WTC11 (cell line): ENCODE data around the gene RASEF. TPM values are rescaled to one million over a fixed set of nuclear protein-coding genes. Genes with fewer than 3 reads are reported as not detected.

Experiments
- ATAC-seq: fragments of 200-7000 bp; cut with Tn5 transposase; 2 replicates; pipeline ENCODE4 v1.10.0; 2021; ENCODE audit warnings: mild to moderate bottlenecking, moderate library complexity
- CTCF ChIA-PET: fragments of 300-600 bp; sonication (Branson Sonifier 250); formaldehyde crosslinking; loops from one replicate; lab custom pipeline; 2021; ENCODE audit warnings: antibody characterized with exemption; lab: Charles Lee
- POLR2A ChIA-PET: fragments of 350-600 bp; sonication (Branson Sonifier 250); formaldehyde crosslinking; loops from one replicate; lab custom pipeline; 2021; ENCODE audit warnings: antibody characterized with exemption; lab: Charles Lee
- DNase-seq: peaks from one replicate; pipeline ENCODE4 v3.0.0; 2021; ENCODE audit warnings: low spot score
- H3K27ac Mint-ChIP-seq: 2 replicates; pipeline ENCODE4 v1.8.0; 2021; ENCODE audit warnings: mixed read lengths
- H3K27me3 Mint-ChIP-seq: 2 replicates; pipeline ENCODE4 v1.8.0; 2021; ENCODE audit warnings: low read depth, mild to moderate bottlenecking, moderate library complexity, mixed read lengths
- H3K36me3 Mint-ChIP-seq: 2 replicates; pipeline ENCODE4 v1.8.0; 2021; ENCODE audit warnings: mixed read lengths
- H3K4me1 Mint-ChIP-seq: 2 replicates; pipeline ENCODE4 v1.8.0; 2022; ENCODE audit warnings: mixed read lengths
- H3K4me3 Mint-ChIP-seq: 2 replicates; pipeline ENCODE4 v1.8.0; 2021; ENCODE audit warnings: mild to moderate bottlenecking, moderate library complexity, mixed read lengths
- H3K9me3 Mint-ChIP-seq: 2 replicates; pipeline ENCODE4 v1.8.0; 2021; ENCODE audit warnings: mixed read lengths
- ATF1 ChIP-seq: sonication (generic); formaldehyde crosslinking; IDR thresholded peaks from 2 replicates; pipeline ENCODE4 v1.8.1; 2023; ENCODE audit warnings: mild to moderate bottlenecking, moderate library complexity, missing genetic modification reagents
- ATF2 ChIP-seq: sonication (generic); formaldehyde crosslinking; IDR thresholded peaks from 2 replicates; pipeline ENCODE4 v1.8.1; 2022; ENCODE audit warnings: low read depth, missing genetic modification reagents, borderline replicate concordance
- CDX4 ChIP-seq: fragments of 250-450 bp; sonication (Bioruptor Pico); IDR thresholded peaks from 2 replicates; pipeline ENCODE4 v1.9.0; 2021; ENCODE audit warnings: moderate library complexity, mild to moderate bottlenecking, inconsistent platforms, borderline replicate concordance
- CREB1 ChIP-seq: sonication (generic); formaldehyde crosslinking; IDR thresholded peaks from 2 replicates; pipeline ENCODE4 v1.8.0; 2023; ENCODE audit warnings: mild to moderate bottlenecking, missing genetic modification reagents
- CREM ChIP-seq: sonication (generic); formaldehyde crosslinking; IDR thresholded peaks from 2 replicates; pipeline ENCODE4 v1.8.1; 2022; ENCODE audit warnings: mild to moderate bottlenecking, missing genetic modification reagents, moderate library complexity
- E2F5 ChIP-seq: sonication (generic); formaldehyde crosslinking; IDR thresholded peaks from 2 replicates; pipeline ENCODE4 v1.8.1; 2022; ENCODE audit warnings: mild to moderate bottlenecking, moderate library complexity, missing genetic modification reagents
- EMX1 ChIP-seq: fragments of 250-450 bp; sonication (Bioruptor Pico); IDR thresholded peaks from 2 replicates; pipeline ENCODE4 v1.8.0; 2021; ENCODE audit warnings: mild to moderate bottlenecking
- ETV6 ChIP-seq: sonication (generic); formaldehyde crosslinking; IDR thresholded peaks from 2 replicates; pipeline ENCODE4 v1.8.1; 2022; ENCODE audit warnings: mild to moderate bottlenecking, missing genetic modification reagents
- GABPB1 ChIP-seq: sonication (generic); formaldehyde crosslinking; IDR thresholded peaks from 2 replicates; pipeline ENCODE4 v1.8.1; 2023; ENCODE audit warnings: mild to moderate bottlenecking, missing genetic modification reagents
- GTF2I ChIP-seq: fragments of 250-450 bp; sonication (Bioruptor Pico); conservative IDR thresholded peaks from 2 replicates; pipeline ENCODE4 v1.4.0; 2021; ENCODE audit warnings: mild to moderate bottlenecking
- HMGA2 ChIP-seq: fragments of 250-450 bp; sonication (Bioruptor Pico); IDR thresholded peaks from 2 replicates; pipeline ENCODE4 v1.4.0; 2021; ENCODE audit warnings: mild to moderate bottlenecking, moderate library complexity
- IRF2 ChIP-seq: sonication (generic); formaldehyde crosslinking; IDR thresholded peaks from 2 replicates; pipeline ENCODE4 v1.8.0; 2022; ENCODE audit warnings: low read depth, missing genetic modification reagents, borderline replicate concordance
- NFE2L1 ChIP-seq: sonication (generic); formaldehyde crosslinking; IDR thresholded peaks from 2 replicates; pipeline ENCODE4 v1.8.1; 2023; ENCODE audit warnings: missing genetic modification reagents
- OVOL2 ChIP-seq: fragments of 250-450 bp; sonication (Bioruptor Pico); IDR thresholded peaks from 2 replicates; pipeline ENCODE4 v1.9.0; 2021; ENCODE audit warnings: mild to moderate bottlenecking, borderline replicate concordance
- PRRX2 ChIP-seq: fragments of 250-450 bp; sonication (Bioruptor Pico); IDR thresholded peaks from 2 replicates; pipeline ENCODE4 v1.8.0; 2021; ENCODE audit warnings: mild to moderate bottlenecking
- RELA ChIP-seq: sonication (generic); formaldehyde crosslinking; IDR thresholded peaks from 2 replicates; pipeline ENCODE4 v1.8.1; 2022; ENCODE audit warnings: missing genetic modification reagents, mild to moderate bottlenecking, borderline replicate concordance
- RORB ChIP-seq: fragments of 250-450 bp; sonication (Bioruptor Pico); IDR thresholded peaks from 2 replicates; pipeline ENCODE4 v1.9.0; 2021; ENCODE audit warnings: mild to moderate bottlenecking
- SMAD4 ChIP-seq: sonication (generic); formaldehyde crosslinking; IDR thresholded peaks from 2 replicates; pipeline ENCODE4 v1.8.0; 2022; ENCODE audit warnings: mild to moderate bottlenecking, missing genetic modification reagents
- TEAD4 ChIP-seq: sonication (generic); formaldehyde crosslinking; IDR thresholded peaks from 2 replicates; pipeline ENCODE4 v1.8.0; 2022; ENCODE audit warnings: mild to moderate bottlenecking, missing genetic modification reagents
- TP53 ChIP-seq: sonication (generic); formaldehyde crosslinking; IDR thresholded peaks from 2 replicates; pipeline ENCODE4 v1.8.1; 2023; ENCODE audit warnings: mild to moderate bottlenecking, missing genetic modification reagents
- USF1 ChIP-seq: sonication (generic); formaldehyde crosslinking; IDR thresholded peaks from 2 replicates; pipeline ENCODE4 v1.8.0; 2022; ENCODE audit warnings: mild to moderate bottlenecking, missing genetic modification reagents
- USF2 ChIP-seq: sonication (generic); formaldehyde crosslinking; IDR thresholded peaks from 2 replicates; pipeline ENCODE4 v1.8.1; 2023; ENCODE audit warnings: mild to moderate bottlenecking, missing genetic modification reagents, moderate library complexity
- ZNF263 ChIP-seq: sonication (generic); formaldehyde crosslinking; IDR thresholded peaks from 2 replicates; pipeline ENCODE4 v1.8.1; 2022; ENCODE audit warnings: low read depth, mild to moderate bottlenecking, moderate library complexity, missing genetic modification reagents
- ZNF317 ChIP-seq: sonication (generic); formaldehyde crosslinking; IDR thresholded peaks from 2 replicates; pipeline ENCODE4 v1.8.1; 2023; ENCODE audit warnings: low read depth, mild to moderate bottlenecking, moderate library complexity, missing genetic modification reagents, borderline replicate concordance
- ZNF396 ChIP-seq: fragments of 250-450 bp; sonication (Bioruptor Pico); IDR thresholded peaks from 2 replicates; pipeline ENCODE4 v1.8.0; 2021; ENCODE audit warnings: mild to moderate bottlenecking, moderate library complexity, borderline replicate concordance
- ZNF416 ChIP-seq: fragments of 250-450 bp; sonication (Bioruptor Pico); IDR thresholded peaks from 2 replicates; pipeline ENCODE4 v1.9.0; 2021; ENCODE audit warnings: mild to moderate bottlenecking, inconsistent platforms
- ZNF423 ChIP-seq: fragments of 250-450 bp; sonication (Bioruptor Pico); IDR thresholded peaks from 2 replicates; pipeline ENCODE4 v2.1.2; 2022; ENCODE audit warnings: mild to moderate bottlenecking, moderate library complexity
- total RNA-seq: library from RNA; stranded (reverse); gene quantifications from 3 replicates; pipeline ENCODE4 v1.2.3, GENCODE V29; 2021
- TF ChIP-seq, protein P1 (sequence below): sonication (generic); formaldehyde crosslinking; IDR thresholded peaks from 2 replicates; pipeline ENCODE4 v1.8.1; 2023; ENCODE audit warnings: mild to moderate bottlenecking, missing genetic modification reagents
- TF ChIP-seq, protein P2 (sequence below): sonication (generic); formaldehyde crosslinking; IDR thresholded peaks from 2 replicates; pipeline ENCODE4 v1.8.1; 2022; ENCODE audit warnings: mild to moderate bottlenecking, missing genetic modification reagents, moderate library complexity, borderline replicate concordance

RASEF gene
- total RNA-seq, 1 experiment from 2014 or later: 6.5 TPM

DNA sequence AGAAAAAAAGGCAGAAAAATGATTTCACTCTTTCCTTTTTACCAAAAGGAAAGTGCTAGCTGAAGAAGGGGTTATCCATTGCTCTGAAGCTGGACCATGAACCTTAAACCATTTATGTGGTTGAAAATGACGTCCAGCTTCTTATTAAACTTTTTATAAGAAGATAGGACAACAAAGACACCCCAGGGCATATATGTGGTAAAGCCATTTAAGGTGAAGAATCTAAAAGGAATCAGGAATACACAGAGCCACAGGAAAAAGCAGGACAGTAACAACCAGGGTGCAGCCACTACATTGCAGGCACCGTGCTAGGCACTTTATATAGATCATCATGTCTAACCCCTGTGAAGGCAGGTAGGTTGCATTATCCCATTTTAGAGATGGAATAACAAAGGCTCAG lies 42.1 kb downstream of the RASEF start:
- CTCF ChIA-PET: no interaction called here
- DNase-seq: no peak
- Mint-ChIP-seq H3K27me3 (no peaks in the 10 kb centered on the region; the same call in 1 of the 2 replicates), H3K4me1 (peaks cover 8% of the 10 kb centered on the region), H3K36me3 (peaks cover 20% of the 10 kb centered on the region), H3K27ac (no peak overlapping the region), H3K9me3 (peaks cover 23% of the 10 kb centered on the region), H3K4me3 (no peak overlapping the region)
- TF ChIP-seq CDX4 (CRISPR knock-in tag) (no peak), ZNF396 (CRISPR knock-in tag) (no peak)
- POLR2A ChIA-PET: no interaction called here
- no peak for ATAC-seq

GRCh38 chr9:83020327-83020726 lies 42.6 kb downstream of the RASEF start:
- Mint-ChIP-seq H3K27me3 (no peaks in the 10 kb centered on the region; the same call in 1 of the 2 replicates), H3K4me3 (no peak overlapping the region), H3K4me1 (peaks cover 12% of the 10 kb centered on the region), H3K27ac (no peak overlapping the region), H3K36me3 (peaks cover 20% of the 10 kb centered on the region), H3K9me3 (peaks cover 23% of the 10 kb centered on the region)
- ChIA-PET CTCF (no interaction called here), POLR2A (no interaction called here)
- no peak for DNase-seq
- ATAC-seq: no peak
- TF ChIP-seq CREB1 (no peak), GABPB1 (no peak), ZNF416 (CRISPR knock-in tag) (no peak), EMX1 (CRISPR knock-in tag) (no peak), ETV6 (CRISPR knock-in tag) (no peak), HMGA2 (CRISPR knock-in tag) (no peak), ATF2 (no peak), TP53 (CRISPR knock-in tag) (no peak), RORB (CRISPR knock-in tag) (no peak), IRF2 (CRISPR knock-in tag) (no peak), RELA (CRISPR knock-in tag) (no peak), NFE2L1 (no peak), ZNF263 (CRISPR knock-in tag) (no peak), ATF1 (CRISPR knock-in tag) (no peak), PRRX2 (CRISPR knock-in tag) (no peak), ZNF317 (CRISPR knock-in tag) (no peak), TEAD4 (CRISPR knock-in tag) (no peak)
- TF ChIP-seq, protein P1, sequence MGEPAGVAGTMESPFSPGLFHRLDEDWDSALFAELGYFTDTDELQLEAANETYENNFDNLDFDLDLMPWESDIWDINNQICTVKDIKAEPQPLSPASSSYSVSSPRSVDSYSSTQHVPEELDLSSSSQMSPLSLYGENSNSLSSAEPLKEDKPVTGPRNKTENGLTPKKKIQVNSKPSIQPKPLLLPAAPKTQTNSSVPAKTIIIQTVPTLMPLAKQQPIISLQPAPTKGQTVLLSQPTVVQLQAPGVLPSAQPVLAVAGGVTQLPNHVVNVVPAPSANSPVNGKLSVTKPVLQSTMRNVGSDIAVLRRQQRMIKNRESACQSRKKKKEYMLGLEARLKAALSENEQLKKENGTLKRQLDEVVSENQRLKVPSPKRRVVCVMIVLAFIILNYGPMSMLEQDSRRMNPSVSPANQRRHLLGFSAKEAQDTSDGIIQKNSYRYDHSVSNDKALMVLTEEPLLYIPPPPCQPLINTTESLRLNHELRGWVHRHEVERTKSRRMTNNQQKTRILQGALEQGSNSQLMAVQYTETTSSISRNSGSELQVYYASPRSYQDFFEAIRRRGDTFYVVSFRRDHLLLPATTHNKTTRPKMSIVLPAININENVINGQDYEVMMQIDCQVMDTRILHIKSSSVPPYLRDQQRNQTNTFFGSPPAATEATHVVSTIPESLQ: no peak

DNA sequence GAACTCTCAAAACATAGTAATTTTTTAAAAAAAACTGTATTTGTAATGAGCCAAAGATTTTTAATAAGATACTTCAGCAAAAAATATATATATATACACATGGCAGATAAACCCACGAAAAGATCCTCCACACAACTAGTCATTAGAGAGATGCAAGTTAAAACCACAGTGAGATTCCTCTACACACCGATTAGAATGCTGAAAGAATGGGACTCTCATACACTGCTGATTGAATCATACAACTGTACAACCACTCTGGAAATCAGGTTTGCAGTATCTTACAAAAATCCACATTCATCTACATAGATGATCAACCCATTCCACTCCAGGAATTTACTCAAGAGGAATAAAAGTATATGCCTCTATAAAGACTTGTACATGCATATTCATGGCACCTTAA lies 43.7 kb downstream of the RASEF start:
- Mint-ChIP-seq H3K27me3 (no peaks in the 10 kb centered on the region; the same call in 1 of the 2 replicates), H3K4me3 (no peak overlapping the region), H3K4me1 (peaks cover 12% of the 10 kb centered on the region), H3K27ac (no peak overlapping the region), H3K36me3 (peaks cover 20% of the 10 kb centered on the region), H3K9me3 (peaks cover 23% of the 10 kb centered on the region)
- ATAC-seq (no peak), DNase-seq (no peak)
- POLR2A ChIA-PET: no interaction called here
- CTCF ChIA-PET: no interaction called here
- TF ChIP-seq CREM (CRISPR knock-in tag): no peak
- TF ChIP-seq GTF2I (CRISPR knock-in tag): no peak
- TF ChIP-seq USF2: no peak
- TF ChIP-seq, protein P2, sequence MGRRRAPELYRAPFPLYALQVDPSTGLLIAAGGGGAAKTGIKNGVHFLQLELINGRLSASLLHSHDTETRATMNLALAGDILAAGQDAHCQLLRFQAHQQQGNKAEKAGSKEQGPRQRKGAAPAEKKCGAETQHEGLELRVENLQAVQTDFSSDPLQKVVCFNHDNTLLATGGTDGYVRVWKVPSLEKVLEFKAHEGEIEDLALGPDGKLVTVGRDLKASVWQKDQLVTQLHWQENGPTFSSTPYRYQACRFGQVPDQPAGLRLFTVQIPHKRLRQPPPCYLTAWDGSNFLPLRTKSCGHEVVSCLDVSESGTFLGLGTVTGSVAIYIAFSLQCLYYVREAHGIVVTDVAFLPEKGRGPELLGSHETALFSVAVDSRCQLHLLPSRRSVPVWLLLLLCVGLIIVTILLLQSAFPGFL (CRISPR knock-in tag): no peak
- no peak for TF ChIP-seq ZNF423 (CRISPR knock-in tag)
- no peak for TF ChIP-seq NFE2L1
- TF ChIP-seq E2F5: no peak
- TF ChIP-seq USF1 (CRISPR knock-in tag): no peak
- no peak for TF ChIP-seq SMAD4 (CRISPR knock-in tag)
- TF ChIP-seq OVOL2 (CRISPR knock-in tag): no peak
